ENCODE measurements around the gene OR10H2. TPM values are rescaled to one million over a fixed set of nuclear protein-coding genes. Genes with fewer than 3 reads are reported as not detected.
"Not testable (repeated sequence)": the region's sequence is repeated elsewhere in the genome, so short reads cannot be mapped to it uniquely, and the experiment has no call there.

The OR10H2 gene
- total RNA-seq, 1 donor from 2014 or later: not detected

- DNase-seq: not testable (repeated sequence)
Observed at GRCh38 chr19:15774159-15774558, 46.3 kb downstream of the OR10H2 start.

GRCh38 chr19:15775249-15775648 lies 47.4 kb downstream of the OR10H2 start:
- no peak for DNase-seq

GRCh38 chr19:15776264-15776663 lies 48.4 kb downstream of the OR10H2 start:
- no peak for DNase-seq

GRCh38 chr19:15776991-15777970 lies 49.5 kb downstream of the OR10H2 start:
- DNase-seq: no peak

Other genes with a start within 250 kb of the OR10H2 start
- 1.1 TPM for gene PGLYRP2, start 248.5 kb upstream of the OR10H2 start, total RNA-seq
- gene CYP4F22, start 219.5 kb upstream of the OR10H2 start, total RNA-seq: 15.2 TPM
- 1.8 TPM for gene CYP4F8, start 112.8 kb upstream of the OR10H2 start, total RNA-seq
- 2.7 TPM for gene CYP4F3, start 87.1 kb upstream of the OR10H2 start, total RNA-seq
- gene CYP4F12, start 54.9 kb upstream of the OR10H2 start, total RNA-seq: 8.1 TPM
- not detected for gene OR10H3, start 10.0 kb downstream of the OR10H2 start, total RNA-seq
- not detected for gene OR10H5, start 59.6 kb downstream of the OR10H2 start, total RNA-seq
- gene OR10H1, start 87.6 kb downstream of the OR10H2 start, total RNA-seq: not detected
- 0.89 TPM for gene CYP4F2, start 170.1 kb downstream of the OR10H2 start, total RNA-seq
- gene CYP4F11, start 206.5 kb downstream of the OR10H2 start, total RNA-seq: not detected
- gene OR10H4, start 221.0 kb downstream of the OR10H2 start, total RNA-seq: not detected